Measurements from ENCODE around the gene ZAP70.

ZAP70 gene

DNA sequence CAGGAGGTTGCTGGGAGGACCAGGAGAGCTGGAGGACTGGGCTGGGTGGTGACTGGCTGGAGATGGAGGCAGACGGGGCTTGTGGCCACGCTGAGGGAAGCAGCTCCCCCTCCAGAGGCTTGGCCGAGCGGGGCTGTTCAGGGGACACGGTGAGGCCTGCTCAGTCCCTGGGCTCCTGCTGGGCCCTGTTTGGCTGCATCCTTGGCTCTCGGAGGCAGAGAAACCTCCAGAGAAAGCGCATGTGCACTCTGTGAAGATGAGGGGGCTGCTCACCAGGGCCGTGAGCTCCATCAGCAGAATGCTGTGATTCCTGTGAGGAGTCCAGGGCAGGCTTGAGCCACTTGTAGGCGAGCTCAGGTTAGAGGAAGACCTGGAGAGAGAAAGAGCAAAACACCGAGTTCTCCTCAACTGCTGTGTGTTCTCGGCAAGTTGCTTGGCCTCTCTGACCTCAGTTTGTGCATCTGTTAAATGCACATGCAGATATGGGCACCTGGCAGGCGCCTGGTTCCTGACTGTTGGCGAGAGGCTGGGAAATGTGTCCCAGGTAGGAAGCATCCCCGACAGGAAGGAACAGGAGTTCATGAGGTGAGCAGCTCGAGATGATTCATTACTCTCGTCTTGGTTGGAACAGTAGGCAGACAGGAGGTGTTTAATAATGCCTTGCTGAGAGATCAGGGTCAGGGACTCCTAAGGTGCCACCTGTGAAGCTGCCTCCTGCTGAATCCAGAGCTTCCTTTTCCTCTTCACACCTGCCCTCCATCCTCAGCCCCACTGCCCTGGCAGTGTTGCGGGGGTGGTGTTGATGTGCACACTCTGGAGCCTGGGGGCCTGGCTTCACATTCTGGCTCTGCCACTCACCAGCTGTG lies 941 bp downstream of the ZAP70 start:
- peak overlapping the region; percentile 99 for H3K4me3 ChIP-seq (ENCODE audit: low read length)

DNA sequence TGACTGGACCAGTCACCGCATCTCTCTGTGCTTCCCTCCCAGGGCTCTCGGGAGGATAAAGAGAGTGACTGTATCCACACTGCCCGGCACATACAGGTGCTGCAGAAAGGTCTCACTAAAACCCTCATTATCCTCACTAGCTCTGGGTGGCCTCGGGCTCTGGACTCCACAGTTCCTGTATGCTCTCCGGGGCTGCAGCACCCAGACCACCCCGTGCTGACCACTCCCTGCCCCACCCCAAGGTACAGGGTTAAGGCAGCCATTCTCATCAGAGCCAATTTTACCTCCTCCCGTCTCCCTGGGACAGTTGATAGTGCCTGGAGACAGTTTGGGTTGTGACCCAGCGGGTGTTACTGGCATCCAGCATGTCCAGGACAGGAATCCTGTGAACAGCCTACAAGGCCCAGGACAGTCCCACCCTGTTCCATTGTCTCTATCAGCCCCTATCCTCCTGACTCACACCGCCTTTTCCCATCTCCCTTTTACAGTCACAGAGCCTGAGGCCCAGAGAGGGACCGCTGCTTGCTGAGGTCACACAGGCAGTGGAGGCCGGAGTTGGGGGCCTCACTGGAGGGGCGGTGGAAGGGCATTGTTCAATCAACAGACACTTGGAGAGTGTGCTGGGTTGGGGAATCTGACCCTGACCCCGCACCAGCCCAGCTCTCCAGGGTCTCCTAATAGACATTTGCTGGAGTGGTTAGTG lies 1.7 kb downstream of the ZAP70 start:
- peak overlapping the region; percentile 99 for H3K4me3 ChIP-seq (ENCODE audit: low read length)
- no peak for DNase-seq (ENCODE audit: low read depth, low spot score)

More for the DNA sequence above, 941 bp downstream of the ZAP70 start:
- no peak for DNase-seq (ENCODE audit: low read depth, low spot score)

DNA sequence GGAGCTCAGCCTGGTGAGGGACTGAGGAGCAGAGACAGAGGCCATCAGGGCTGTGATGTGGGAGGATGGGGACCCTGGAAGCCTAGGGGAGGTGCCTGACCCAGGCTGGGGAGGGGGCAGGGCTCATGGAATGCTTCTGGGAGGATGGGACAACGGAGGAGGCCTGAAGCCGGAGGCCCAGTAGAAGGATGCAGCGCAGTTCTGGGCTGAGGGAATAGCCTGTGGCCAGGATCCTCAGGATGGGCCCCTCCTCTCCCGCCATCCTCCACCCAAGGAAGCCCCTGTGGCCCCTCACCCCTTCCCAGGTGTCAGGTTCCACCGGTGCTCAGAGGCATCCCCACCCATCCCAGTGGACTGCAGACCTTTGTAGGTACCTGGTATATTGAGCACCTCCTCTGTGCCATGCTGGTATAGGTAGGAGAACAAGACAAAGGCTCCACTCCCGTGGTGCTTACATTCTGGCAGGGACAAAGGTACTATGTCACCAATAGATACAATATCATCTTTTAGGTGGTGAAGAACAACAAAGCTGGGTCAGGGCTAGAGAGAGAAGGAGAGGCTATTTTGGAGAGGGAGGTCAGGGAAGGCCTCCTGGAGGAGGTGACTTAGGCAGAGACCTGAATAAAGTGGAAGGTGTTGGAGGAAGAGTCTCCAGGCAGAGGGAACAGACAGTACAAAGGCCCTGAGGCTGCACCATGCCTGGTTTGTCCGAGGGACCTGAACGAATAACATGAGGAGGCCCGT lies 2.7 kb downstream of the ZAP70 start:
- DNase-seq (ENCODE audit: low read depth, low spot score) = no peak
- H3K4me3 ChIP-seq (ENCODE audit: low read length) = peak overlapping the region; percentile 99

DNA sequence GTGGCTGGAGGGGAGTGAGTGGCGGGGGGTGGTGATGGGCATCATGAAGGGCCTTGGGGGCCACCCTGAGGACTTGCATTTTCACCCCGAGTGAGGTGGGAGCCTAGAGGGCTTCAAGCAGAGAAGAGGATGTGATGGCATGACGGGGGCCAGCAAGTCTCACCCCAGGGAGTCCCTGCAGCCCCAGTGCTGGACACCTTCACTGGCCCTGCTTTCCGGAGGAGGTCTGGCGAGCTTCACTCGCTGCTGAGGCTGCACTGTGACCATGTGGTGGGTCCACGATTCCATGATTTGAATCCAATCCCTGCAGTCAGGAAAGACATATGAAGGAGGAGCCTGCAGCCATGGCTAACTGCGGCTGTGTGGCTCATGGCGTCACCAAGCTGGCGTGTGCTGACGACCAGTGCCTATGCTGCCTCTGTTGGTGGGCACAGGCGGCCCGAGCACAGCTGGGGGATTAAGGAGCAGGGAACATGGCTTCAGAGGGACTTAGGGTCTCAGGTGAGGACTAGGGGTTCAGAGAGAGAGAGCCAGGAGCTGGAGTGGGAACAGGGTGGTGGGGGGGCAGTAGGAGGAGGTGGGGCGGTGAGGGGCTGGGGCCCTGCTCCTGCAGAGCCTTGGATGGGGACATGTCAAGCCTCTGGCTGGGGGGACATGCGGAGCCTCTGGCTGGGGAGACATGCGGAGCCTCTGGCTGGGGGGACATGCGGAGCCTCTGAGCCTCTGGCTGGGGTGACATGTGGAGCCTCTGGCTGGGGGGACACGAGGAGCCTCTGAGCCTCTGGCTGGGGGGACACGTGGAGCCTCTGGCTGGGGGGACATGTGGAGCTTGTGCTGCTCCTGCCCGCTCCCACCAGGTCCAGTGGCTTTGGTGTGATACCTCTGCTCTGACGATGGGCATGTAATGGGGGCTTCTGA lies 3.6 kb downstream of the ZAP70 start:
- H3K4me3 ChIP-seq (ENCODE audit: low read length) = peak overlapping the region; percentile 99
- no peak for DNase-seq (ENCODE audit: low read depth, low spot score)

DNA sequence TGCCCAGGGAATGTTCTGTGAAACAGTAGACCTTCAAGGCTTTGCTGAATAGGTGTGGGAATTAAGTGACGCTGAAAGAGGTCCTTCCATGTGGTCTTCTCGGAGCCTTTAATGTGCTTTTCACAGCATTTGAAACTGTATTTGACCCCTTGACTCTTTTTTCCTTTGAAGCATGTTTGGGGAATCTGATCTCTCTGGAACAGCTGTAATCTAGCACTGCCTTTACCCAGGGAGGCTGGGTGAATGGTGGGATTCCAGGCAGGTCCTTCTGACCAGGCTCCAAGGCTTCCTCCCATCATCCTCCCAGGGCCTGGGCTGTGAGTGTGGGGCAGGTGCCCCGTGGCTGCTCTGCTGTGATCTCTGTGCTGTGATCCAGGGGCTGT lies 4.2 kb downstream of the ZAP70 start:
- DNase-seq (ENCODE audit: low read depth, low spot score) = no peak
- H3K4me3 ChIP-seq (ENCODE audit: low read length) = peak overlapping the region; percentile 99

DNA sequence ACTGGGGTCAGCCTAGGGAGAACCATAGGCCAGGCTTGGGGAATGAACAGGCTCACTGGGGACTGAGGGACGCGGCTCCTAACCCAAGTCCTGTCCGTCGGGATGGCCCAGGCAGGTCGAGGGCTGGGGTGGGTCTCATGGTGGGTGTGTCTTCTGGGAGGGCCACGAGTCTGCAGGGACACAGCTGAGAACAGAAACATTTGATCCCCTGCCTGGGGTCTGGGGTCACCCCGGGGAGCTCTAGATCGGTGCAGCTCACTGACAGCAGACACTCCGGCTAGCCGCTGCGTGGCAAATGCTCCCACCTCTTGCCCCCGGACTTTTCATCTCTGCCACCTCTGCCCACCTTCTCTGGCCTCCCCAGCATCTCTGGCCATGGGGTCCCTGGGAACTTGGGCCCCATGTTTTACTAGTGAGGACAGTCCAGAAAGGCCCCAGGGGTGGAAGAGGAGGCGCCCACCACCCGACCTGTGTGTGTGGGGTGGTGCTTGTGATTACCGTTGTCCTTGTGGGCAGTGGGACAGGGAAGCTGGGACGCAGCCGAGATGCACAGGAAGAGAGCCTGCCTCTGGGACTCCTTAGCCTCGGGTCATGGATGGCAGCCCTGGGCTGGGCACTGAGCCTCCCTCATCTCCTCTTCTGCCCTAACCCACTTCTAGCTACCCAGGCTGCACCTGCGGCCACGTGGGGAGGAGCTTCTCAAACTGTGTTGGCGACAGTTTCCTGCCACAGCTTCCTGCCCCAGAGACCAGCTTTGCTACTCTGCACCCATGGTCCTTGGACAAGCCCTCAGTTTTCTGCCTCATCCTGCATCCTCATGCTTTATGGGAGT lies 4.9 kb downstream of the ZAP70 start:
- H3K4me3 ChIP-seq (ENCODE audit: low read length) = peak overlapping the region; percentile 99
- DNase-seq (ENCODE audit: low read depth, low spot score) = peak; percentile 95

DNA sequence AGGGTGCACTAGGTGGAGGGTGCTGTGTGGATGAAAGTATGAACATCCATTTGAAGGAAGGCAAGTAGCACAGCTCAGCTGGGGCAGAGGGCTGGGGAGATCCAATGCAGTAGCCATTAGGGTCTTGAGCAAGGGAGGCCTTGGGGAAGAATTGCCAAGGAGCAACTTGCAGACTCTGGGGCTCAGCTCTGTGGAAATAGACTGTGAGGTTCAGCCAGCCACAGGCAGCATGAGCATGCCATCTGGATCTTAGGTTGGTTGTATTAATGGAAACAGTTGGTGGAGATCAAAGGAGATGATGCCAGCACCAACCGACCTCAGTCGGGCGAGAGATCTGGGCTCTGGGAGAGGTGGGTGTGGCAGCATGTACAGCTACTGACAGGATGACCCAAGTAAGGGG lies 5.6 kb downstream of the ZAP70 start:
- H3K4me3 ChIP-seq (ENCODE audit: low read length) = peak overlapping the region; percentile 99
- peak; percentile 93 for DNase-seq (ENCODE audit: low read depth, low spot score)

DNA sequence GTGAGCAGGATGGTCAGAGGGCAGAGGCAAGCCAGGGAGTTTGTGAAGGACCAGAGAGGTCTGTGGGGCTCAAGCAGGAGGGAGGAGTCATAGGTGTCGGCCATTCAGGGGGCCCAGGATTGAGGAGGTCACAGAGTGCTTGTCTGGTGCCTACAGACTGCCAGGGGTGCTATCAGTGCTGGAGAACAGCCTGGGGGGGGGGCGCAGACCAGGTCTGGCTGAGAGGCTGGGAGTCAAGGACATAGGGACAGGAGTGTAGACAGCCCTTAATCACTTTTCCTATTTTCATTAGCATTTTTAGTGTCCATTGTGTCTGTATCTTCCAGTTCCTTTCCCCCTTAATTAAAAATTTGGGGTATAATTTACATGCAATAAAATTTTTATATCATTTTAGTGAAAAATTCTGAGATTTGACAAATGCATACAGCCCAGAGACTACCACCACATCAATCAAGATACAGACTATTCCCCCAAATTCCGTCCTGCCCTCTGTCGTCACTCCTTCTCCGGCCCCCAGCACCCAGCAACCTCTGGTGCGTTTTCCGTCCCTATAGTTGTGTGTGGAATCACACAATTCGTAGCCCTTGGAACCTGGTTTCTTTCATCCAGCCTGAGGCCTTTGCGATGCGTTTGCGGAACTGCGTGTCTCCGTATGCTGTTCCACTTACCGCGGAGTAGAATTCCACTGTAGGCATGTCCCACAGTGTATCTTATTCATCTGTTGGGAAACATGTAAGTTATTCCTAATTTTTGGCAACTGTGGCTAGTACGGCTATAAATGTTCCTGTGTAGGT lies 6.2 kb downstream of the ZAP70 start:
- H3K4me3 ChIP-seq (ENCODE audit: low read length) = peak overlapping the region; percentile 99
- DNase-seq (ENCODE audit: low read depth, low spot score) = no peak

DNA sequence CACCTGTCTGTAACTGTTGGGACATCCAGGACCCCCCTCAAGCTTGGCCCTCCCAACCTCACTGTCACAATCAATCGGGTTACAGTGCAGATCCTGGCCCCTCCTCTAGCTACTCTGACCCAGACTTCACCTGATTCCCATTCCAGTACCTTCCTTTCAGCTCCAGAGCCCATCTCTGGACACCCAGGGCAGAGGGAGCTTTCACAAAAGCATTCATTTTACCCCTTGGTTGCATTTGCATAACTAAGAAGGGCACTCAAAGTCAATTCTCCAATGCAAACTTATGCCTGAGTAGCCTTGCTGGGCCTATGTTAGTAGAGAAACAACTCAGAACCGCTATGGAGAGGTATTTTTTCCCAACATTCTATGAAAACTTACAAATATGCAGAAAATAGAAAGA lies 7.4 kb downstream of the ZAP70 start:
- DNase-seq (ENCODE audit: low read depth, low spot score) = no peak

DNA sequence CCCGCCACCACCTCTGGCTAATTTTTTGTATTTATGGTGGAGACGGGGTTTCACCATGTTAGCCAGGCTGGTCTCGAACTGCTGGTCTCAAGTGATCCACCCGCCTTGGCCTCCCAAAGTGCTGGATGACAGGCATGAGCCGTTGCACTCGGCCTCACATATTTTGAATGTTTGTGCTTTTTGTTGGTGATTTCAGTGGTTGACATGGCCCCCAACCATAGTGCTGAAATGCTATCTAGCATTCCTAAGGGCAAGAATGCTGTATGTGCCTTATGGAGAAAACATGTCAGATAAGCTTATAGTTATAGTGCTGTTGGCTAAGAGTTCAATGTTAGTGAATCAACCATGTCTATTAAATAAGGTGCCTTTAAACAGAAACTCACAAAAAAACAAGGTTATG lies 8.9 kb downstream of the ZAP70 start:
- DNase-seq (ENCODE audit: low read depth, low spot score) = no peak
- no peak overlapping the region for H3K4me3 ChIP-seq (ENCODE audit: low read length)

More for the DNA sequence above, 7.4 kb downstream of the ZAP70 start:
- no peak overlapping the region for H3K4me3 ChIP-seq (ENCODE audit: low read length)

DNA sequence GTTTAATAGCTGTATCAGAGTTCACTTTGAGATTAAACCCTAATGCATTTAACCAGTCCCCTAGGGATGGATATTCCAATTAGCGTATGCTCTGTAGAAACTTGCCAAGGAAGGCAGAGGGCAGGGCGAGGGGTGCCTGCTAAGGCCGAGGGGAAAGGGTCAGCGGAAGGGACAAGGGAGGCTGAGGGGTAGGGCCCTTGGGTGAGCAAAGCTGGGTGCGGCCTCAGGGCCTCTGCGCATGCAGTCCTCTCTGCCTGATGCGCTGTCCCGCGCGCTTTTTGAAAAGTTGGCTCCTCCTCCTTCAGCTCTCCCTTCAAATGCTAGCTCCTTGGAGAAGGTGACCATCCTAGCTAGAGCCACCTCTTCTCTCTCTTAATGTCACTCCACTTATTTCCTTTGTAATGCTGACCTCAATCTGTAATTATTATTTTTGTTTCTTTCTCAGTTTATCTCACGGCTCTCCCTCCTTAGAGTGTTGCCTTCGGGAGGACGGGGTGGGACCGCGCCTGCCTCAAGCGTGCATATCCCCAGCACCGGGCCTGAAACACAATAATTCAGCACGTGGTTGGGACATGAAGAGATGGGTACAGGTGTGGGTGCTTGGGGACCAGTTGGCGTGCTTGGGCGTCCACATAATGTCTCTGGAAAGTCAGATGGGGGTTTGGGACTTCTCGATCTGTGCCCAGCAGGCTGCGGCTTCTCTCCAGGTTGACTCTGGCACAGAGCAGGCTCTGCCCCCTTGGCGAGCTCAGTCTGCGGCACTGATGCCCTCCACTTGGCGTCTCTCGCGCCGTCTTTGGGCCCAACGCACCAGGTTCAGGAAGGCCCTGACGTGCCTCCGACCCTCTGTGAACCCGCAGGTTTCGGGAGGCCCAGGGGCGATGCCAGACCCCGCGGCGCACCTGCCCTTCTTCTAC lies 10.0 kb downstream of the ZAP70 start:
- no peak overlapping the region for H3K4me3 ChIP-seq (ENCODE audit: low read length)
- no peak for DNase-seq (ENCODE audit: low read depth, low spot score)

DNA sequence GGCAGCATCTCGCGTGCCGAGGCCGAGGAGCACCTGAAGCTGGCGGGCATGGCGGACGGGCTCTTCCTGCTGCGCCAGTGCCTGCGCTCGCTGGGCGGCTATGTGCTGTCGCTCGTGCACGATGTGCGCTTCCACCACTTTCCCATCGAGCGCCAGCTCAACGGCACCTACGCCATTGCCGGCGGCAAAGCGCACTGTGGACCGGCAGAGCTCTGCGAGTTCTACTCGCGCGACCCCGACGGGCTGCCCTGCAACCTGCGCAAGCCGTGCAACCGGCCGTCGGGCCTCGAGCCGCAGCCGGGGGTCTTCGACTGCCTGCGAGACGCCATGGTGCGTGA lies 10.7 kb downstream of the ZAP70 start:
- no peak overlapping the region for H3K4me3 ChIP-seq (ENCODE audit: low read length)
- no peak for DNase-seq (ENCODE audit: low read depth, low spot score)

DNA sequence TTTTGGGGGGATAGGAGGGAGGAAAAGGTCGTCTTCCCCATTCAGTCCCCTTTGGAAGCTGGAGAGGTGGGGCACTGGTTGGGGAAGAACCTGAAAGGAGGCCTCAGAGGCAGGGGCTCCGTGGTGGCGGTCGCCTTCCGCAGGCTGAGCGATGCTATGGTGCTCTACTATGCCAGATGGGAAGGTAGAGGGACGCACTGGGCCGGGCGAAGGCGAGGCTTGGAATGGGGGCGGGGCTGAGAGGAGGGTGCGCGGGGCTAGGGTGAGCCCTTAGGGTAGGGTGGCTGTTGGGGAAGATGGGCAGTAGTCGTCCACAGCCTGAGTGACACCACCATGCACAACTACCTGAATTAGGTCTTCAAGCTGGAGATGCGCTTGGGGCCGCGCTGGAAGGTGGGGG lies 11.1 kb downstream of the ZAP70 start:
- no peak for DNase-seq (ENCODE audit: low read depth, low spot score)
- peak overlapping the region; percentile 15 for H3K4me3 ChIP-seq (ENCODE audit: low read length)

DNA sequence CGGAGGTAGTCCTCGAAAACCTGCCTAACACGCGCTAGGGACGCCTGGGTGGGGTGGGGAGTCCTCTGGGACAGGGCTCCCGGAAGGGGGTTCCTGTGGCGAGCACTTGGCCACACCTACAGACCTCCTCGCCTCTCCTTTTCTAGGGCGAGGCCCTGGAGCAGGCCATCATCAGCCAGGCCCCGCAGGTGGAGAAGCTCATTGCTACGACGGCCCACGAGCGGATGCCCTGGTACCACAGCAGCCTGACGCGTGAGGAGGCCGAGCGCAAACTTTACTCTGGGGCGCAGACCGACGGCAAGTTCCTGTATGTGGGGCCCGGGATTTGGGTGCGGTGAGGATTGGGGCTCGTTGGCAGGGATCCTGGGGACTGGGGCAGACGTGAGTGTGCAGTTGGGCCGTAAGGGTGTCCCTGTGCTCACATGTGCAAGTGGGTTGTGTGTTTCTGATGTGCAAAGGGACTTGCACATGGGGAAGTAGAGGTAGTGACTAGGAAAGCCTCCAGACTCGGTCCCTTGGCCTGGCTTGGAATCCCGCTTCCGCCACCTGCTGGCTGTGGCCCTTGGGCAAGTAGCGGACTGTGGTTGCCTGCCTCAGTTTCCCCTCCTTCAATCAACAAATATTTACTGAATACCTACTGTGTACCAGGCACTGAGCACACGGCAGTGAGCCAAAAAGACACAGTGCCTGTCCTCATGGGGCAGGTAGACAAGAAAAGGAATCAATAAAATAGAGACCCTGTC lies 11.7 kb downstream of the ZAP70 start:
- DNase-seq (ENCODE audit: low read depth, low spot score) = no peak

DNA sequence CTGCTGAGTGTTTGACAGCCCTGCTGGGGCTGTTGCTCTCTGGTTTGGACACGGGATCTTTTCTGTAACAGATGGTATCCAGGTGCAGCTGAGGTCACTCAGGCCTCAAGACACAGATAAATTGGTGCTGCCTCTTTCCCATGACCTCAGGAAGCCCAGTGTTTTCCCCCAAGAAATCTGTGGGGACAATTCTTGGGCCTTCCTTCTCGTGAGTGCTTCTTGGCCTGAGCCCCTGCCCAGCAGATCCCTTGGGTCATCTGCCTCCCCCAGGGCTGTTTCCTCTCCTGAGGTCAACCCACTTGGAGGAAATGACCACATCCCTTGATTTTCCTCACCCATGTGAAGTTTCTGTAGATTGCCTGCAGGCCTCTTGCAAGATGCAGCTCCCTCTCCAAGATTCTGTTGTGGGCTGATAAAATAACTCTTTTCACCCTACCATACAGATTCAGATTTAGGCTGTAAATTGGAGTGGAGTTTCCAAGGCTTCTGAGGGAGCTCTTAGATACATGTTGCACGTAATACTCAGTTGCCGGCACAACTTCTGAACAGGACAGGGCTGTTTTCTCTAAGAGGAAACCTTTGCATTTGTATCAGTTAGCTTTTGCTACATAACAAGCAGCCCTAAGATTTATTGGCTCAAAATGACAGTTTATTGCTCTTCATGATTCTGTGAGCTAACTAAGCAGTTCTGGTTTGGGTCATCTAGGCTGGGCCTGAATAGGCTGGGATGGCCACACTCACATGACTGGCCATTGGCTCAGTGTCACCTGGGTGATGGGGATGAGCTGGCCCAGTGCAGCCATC lies 13.1 kb downstream of the ZAP70 start:
- DNase-seq (ENCODE audit: low read depth, low spot score) = no peak
- H3K4me3 ChIP-seq (ENCODE audit: low read length) = no peak overlapping the region

More for the DNA sequence above, 11.7 kb downstream of the ZAP70 start:
- peak overlapping the region; percentile 37 for H3K4me3 ChIP-seq (ENCODE audit: low read length)
